NCI-H524 treated with DMSO at 0.1 percent for 48 hours (cell line): Measurements from ENCODE around the gene ALPL.

Experiments used
- DNase-seq: peaks from one replicate; lab custom pipeline; 2025; lab: John Stamatoyannopoulos, UW

Gene ALPL

GRCh38 chr1:21576031-21576797 lies 67.0 kb downstream of the ALPL start:
- no peak for DNase-seq

- no peak for DNase-seq
Observed at GRCh38 chr1:21576798-21577187, 67.6 kb downstream of the ALPL start.

GRCh38 chr1:21577324-21577723 lies 68.1 kb downstream of the ALPL start:
- DNase-seq, result no peak

GRCh38 chr1:21577933-21578332 lies 68.7 kb downstream of the ALPL start:
- no peak for DNase-seq

GRCh38 chr1:21579791-21580190 lies 70.6 kb downstream of the ALPL start:
- DNase-seq, result no peak

- DNase-seq, result no peak
Observed at GRCh38 chr1:21584096-21584495, 74.9 kb downstream of the ALPL start.

- no peak for DNase-seq
Observed at GRCh38 chr1:21585037-21585436, 75.8 kb downstream of the ALPL start.

- no peak for DNase-seq
Observed at GRCh38 chr1:21586222-21586621, 77.0 kb downstream of the ALPL start.

- DNase-seq, result no peak
Observed at GRCh38 chr1:21586846-21587601, 77.8 kb downstream of the ALPL start.

- DNase-seq, result no peak
Observed at GRCh38 chr1:21587602-21587953, 78.4 kb downstream of the ALPL start.

- DNase-seq, result no peak
Observed at GRCh38 chr1:21589618-21590017, 80.4 kb downstream of the ALPL start.

- DNase-seq, result no peak
Observed at GRCh38 chr1:21590126-21590880, 81.1 kb downstream of the ALPL start.

GRCh38 chr1:21590934-21591333 lies 81.7 kb downstream of the ALPL start:
- DNase-seq, result no peak

GRCh38 chr1:21592086-21592865 lies 83.1 kb downstream of the ALPL start:
- no peak for DNase-seq

- DNase-seq, result no peak
Observed at GRCh38 chr1:21593231-21593630, 84.0 kb downstream of the ALPL start.

- DNase-seq, result no peak
Observed at GRCh38 chr1:21594501-21594900, 85.3 kb downstream of the ALPL start.

- DNase-seq, result no peak
Observed at GRCh38 chr1:21594935-21595897, 86.0 kb downstream of the ALPL start.

- no peak for DNase-seq
Observed at GRCh38 chr1:21596174-21596573, 87.0 kb downstream of the ALPL start.

- no peak for DNase-seq
Observed at GRCh38 chr1:21596628-21597027, 87.4 kb downstream of the ALPL start.

GRCh38 chr1:21597753-21598152 lies 88.5 kb downstream of the ALPL start:
- no peak for DNase-seq

GRCh38 chr1:21598417-21598816 lies 89.2 kb downstream of the ALPL start:
- DNase-seq, result no peak
